ENCODE data around the gene BHLHE40.

GRCh38 chr3:4994144-4994730 is 15.0 kb downstream of the BHLHE40 start:
- TF ChIP-seq MAZ (IDR thresholded peaks at IDR 0.05; ENCODE audit: borderline replicate concordance, low read depth, low read length): no peak
- TF ChIP-seq, protein P1, sequence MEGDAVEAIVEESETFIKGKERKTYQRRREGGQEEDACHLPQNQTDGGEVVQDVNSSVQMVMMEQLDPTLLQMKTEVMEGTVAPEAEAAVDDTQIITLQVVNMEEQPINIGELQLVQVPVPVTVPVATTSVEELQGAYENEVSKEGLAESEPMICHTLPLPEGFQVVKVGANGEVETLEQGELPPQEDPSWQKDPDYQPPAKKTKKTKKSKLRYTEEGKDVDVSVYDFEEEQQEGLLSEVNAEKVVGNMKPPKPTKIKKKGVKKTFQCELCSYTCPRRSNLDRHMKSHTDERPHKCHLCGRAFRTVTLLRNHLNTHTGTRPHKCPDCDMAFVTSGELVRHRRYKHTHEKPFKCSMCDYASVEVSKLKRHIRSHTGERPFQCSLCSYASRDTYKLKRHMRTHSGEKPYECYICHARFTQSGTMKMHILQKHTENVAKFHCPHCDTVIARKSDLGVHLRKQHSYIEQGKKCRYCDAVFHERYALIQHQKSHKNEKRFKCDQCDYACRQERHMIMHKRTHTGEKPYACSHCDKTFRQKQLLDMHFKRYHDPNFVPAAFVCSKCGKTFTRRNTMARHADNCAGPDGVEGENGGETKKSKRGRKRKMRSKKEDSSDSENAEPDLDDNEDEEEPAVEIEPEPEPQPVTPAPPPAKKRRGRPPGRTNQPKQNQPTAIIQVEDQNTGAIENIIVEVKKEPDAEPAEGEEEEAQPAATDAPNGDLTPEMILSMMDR (conservative IDR thresholded peaks at IDR 0.05; ENCODE audit: low read depth, low read length): no peak
- no peak for TF ChIP-seq MAFK (IDR thresholded peaks at IDR 0.05; ENCODE audit: low read depth, low read length)
- no peak for TF ChIP-seq RCOR1 (IDR thresholded peaks at IDR 0.05; ENCODE audit: insufficient replicate concordance, low read length)
- no peak for TF ChIP-seq POLR2A (IDR thresholded peaks at IDR 0.05; ENCODE audit: low read depth, low read length)
- TF ChIP-seq RFX5 (IDR thresholded peaks at IDR 0.05; ENCODE audit: low read depth, low read length): no peak
- no peak for TF ChIP-seq RAD21 (IDR thresholded peaks at IDR 0.05; ENCODE audit: low read length)

Data from IMR-90 (cell line).